ENCODE measurements around the gene NPFFR1.

GRCh38 chr10:70320751-70321150 lies 36.9 kb upstream of the NPFFR1 start:
- TF ChIP-seq, protein P1, sequence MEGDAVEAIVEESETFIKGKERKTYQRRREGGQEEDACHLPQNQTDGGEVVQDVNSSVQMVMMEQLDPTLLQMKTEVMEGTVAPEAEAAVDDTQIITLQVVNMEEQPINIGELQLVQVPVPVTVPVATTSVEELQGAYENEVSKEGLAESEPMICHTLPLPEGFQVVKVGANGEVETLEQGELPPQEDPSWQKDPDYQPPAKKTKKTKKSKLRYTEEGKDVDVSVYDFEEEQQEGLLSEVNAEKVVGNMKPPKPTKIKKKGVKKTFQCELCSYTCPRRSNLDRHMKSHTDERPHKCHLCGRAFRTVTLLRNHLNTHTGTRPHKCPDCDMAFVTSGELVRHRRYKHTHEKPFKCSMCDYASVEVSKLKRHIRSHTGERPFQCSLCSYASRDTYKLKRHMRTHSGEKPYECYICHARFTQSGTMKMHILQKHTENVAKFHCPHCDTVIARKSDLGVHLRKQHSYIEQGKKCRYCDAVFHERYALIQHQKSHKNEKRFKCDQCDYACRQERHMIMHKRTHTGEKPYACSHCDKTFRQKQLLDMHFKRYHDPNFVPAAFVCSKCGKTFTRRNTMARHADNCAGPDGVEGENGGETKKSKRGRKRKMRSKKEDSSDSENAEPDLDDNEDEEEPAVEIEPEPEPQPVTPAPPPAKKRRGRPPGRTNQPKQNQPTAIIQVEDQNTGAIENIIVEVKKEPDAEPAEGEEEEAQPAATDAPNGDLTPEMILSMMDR (conservative IDR thresholded peaks at IDR 0.05; ENCODE audit: low read length) = no peak
- no peak for TF ChIP-seq EZH2phosphoT487 (IDR thresholded peaks at IDR 0.05; ENCODE audit: borderline replicate concordance, low read depth, low read length)
